Esophagus muscularis mucosa (tissue), 4 donors: ENCODE data around the gene ANK3.

Source experiments
- EP300 ChIP-seq: sonication (generic); formaldehyde crosslinking; IDR thresholded peaks from one replicate; pipeline ENCODE4 v1.6.1; 2017; ENCODE audit warnings: antibody characterized with exemption
- POLR2A ChIP-seq: fragments of 450-650 bp; IDR thresholded peaks from one replicate; pipeline ENCODE4 v1.6.1; 2017; ENCODE audit warnings: antibody characterized with exemption, moderate library complexity, mild to moderate bottlenecking, low read depth
- POLR2AphosphoS5 ChIP-seq, 2 donors: sonication (generic); formaldehyde crosslinking; IDR thresholded peaks; one replicate each; pipeline ENCODE4 v1.6.1; 2017; ENCODE audit warnings: antibody characterized with exemption in 2 of 2
- TF ChIP-seq, protein P1 (sequence below), 3 experiments: fragments of 200-600 bp in 2 of 3; fragments of 450-650 bp in 1 of 3; sonication (generic) in 2 of 3; IDR thresholded peaks; one replicate each; pipeline ENCODE4 v1.5.1; 2017 to 2019; ENCODE audit warnings: antibody characterized with exemption in 3 of 3, mild to moderate bottlenecking in 2 of 3, moderate library complexity in 1 of 3

DNA sequence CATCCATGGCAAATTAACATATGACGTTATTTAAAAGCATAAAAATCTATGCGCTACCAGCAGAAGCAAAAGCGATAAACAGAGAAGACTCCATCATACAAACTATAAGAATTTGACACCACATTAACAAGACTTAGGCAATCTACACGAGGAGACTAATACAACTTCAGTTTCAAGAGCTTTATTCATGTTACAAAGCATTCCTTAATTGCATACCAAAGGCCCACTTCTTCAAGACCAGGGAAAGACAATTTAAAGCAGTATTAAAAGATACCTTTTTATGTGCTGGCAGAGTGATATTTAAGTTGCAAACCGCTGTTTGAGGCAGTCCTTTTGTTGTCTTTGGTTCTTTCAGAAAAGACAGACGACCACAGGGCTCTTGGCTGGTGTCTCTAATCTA, 307.3 kb downstream of the ANK3 start:
- TF ChIP-seq, protein P1, sequence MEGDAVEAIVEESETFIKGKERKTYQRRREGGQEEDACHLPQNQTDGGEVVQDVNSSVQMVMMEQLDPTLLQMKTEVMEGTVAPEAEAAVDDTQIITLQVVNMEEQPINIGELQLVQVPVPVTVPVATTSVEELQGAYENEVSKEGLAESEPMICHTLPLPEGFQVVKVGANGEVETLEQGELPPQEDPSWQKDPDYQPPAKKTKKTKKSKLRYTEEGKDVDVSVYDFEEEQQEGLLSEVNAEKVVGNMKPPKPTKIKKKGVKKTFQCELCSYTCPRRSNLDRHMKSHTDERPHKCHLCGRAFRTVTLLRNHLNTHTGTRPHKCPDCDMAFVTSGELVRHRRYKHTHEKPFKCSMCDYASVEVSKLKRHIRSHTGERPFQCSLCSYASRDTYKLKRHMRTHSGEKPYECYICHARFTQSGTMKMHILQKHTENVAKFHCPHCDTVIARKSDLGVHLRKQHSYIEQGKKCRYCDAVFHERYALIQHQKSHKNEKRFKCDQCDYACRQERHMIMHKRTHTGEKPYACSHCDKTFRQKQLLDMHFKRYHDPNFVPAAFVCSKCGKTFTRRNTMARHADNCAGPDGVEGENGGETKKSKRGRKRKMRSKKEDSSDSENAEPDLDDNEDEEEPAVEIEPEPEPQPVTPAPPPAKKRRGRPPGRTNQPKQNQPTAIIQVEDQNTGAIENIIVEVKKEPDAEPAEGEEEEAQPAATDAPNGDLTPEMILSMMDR (IDR thresholded peaks at IDR 0.05) = no peak
- TF ChIP-seq POLR2AphosphoS5 (IDR thresholded peaks at IDR 0.05) = no peak
- no peak for TF ChIP-seq POLR2A
- no peak for TF ChIP-seq EP300
